B cell (primary cell): Measurements from ENCODE around the gene WNT3A.
"Not testable (repeated sequence)": the region's sequence is repeated elsewhere in the genome, so short reads cannot be mapped to it uniquely, and the experiment has no call there.

Experiments used
- CTCF ChIP-seq: fragments of 200-600 bp; IDR thresholded peaks from one replicate; pipeline ENCODE4 v1.8.0; 2022; ENCODE audit warnings: antibody characterized with exemption, mild to moderate bottlenecking
- EZH2 ChIP-seq: IDR thresholded peaks from 2 replicates; pipeline ENCODE4 v1.6.1; 2012; ENCODE audit warnings: borderline replicate concordance, low read depth, mild to moderate bottlenecking, moderate library complexity, low read length; ENCODE audit not compliant: insufficient read depth, poor library complexity, severe bottlenecking

DNA sequence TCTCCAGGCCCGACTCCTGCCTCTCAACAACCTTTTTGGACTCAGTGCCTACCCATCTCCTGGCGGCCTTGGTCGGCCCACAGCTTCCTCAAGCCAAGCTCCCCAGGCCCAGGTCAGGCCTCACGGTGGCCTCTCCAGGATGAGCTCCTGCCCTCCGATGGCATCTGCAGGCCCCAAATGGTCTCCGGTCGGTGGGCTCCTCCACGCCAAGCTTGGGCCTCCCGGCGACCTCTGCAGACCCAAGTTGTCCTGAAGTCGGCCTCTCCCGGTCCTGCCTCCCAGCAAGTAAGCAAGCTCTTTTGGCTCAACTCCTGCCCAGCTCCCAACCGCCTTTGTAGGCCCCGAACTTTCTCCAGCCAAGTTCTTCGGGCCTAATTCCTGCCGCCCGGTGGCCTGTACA, 35.6 kb upstream of the WNT3A start:
- not testable (repeated sequence) for TF ChIP-seq CTCF, EZH2
